Measurements from ENCODE around the gene CYTH1.

CYTH1 gene

DNA sequence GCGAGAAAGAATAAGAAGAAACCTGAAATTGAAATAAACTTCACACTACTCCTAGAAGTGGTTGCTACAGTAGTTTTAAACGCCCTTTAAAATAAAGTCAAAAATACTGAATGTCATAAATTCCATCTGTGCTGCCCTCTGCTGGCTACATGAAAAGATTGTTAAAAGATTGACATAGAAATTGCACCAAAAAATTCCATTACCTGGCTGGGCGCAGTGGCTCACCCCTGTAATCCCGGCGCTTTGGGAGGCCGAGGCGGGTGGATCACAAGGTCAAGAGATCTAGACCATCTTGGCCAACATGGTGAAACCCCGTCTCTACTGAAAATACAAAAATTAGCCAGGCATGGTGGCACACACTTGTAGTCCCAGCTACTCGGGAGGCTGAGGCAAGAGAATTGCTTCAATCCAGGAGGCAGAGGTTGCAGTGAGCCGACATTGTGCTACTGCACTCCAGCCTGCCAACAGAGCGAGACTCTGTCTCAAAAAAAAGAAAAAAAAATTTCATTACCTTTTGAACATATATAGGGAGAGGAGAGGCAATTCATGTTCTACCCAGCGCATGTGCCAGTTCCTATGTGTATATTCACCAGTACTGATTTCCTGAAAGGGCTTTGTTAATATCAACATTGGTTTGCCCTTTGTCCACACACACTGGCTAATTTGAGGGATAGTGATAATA lies 36.5 kb downstream of the CYTH1 start:
- ChIA-PET POLR2A (no interaction called here), CTCF (interaction anchor here (0.7 to 1.6 kb wide), 4 partner anchors 8 to 377 kb away, joined by 3 to 6 read pairs (median 4); no protein-coding TSS in a partner anchor)
- Histone ChIP-seq H3K4me3 (ENCODE audit: low read depth, low read length) (no peak overlapping the region), H3K27ac (ENCODE audit: extremely low read depth, low read depth, low read length) (no peak overlapping the region), H3K36me3 (ENCODE audit: control insufficient read depth in 2 of 2, insufficient read depth in 1 of 2, low read length in 2 of 2) (no peaks in the 10 kb centered on the region), H3K4me1 (ENCODE audit: control insufficient read depth, insufficient read depth, low read length) (peaks cover 7% of the 10 kb centered on the region), H3K9me3 (ENCODE audit: control insufficient read depth, insufficient read depth, low read depth, low read length) (no peaks in the 10 kb centered on the region)
- TF ChIP-seq ZNF600 (tag by site-specific recombination; IDR thresholded peaks at IDR 0.05): 0 out of 2 replicates have a peak, but pooled peaks have one; percentile 20
- no peak for TF ChIP-seq ZNF280D (tag by site-specific recombination; IDR thresholded peaks at IDR 0.05)
- peak; percentile 50 for TF ChIP-seq ZNF654 (tag by site-specific recombination; IDR thresholded peaks at IDR 0.05; ENCODE audit: low read depth)
- TF ChIP-seq ZNF610 (tag by site-specific recombination; IDR thresholded peaks at IDR 0.05; ENCODE audit: borderline replicate concordance): no peak
- no peak for TF ChIP-seq ZNF521 (tag by site-specific recombination; IDR thresholded peaks at IDR 0.05)
- TF ChIP-seq, protein P1, sequence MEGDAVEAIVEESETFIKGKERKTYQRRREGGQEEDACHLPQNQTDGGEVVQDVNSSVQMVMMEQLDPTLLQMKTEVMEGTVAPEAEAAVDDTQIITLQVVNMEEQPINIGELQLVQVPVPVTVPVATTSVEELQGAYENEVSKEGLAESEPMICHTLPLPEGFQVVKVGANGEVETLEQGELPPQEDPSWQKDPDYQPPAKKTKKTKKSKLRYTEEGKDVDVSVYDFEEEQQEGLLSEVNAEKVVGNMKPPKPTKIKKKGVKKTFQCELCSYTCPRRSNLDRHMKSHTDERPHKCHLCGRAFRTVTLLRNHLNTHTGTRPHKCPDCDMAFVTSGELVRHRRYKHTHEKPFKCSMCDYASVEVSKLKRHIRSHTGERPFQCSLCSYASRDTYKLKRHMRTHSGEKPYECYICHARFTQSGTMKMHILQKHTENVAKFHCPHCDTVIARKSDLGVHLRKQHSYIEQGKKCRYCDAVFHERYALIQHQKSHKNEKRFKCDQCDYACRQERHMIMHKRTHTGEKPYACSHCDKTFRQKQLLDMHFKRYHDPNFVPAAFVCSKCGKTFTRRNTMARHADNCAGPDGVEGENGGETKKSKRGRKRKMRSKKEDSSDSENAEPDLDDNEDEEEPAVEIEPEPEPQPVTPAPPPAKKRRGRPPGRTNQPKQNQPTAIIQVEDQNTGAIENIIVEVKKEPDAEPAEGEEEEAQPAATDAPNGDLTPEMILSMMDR (tag by site-specific recombination; IDR thresholded peaks at IDR 0.05): peak; percentile 37; the same call in 1 of the 2 replicates

- ChIA-PET CTCF (interaction anchor here (0.6 to 4.6 kb wide), 4 partner anchors 25 to 862 kb away, joined by 3 to 36 read pairs (median 4); no protein-coding TSS in a partner anchor), POLR2A (interaction anchor here (0.6 kb wide), 1 partner anchor 9 kb away, joined by 3 read pairs; no protein-coding TSS in a partner anchor)
- Histone ChIP-seq H3K4me3 (ENCODE audit: low read depth, low read length) (no peak overlapping the region), H3K4me1 (ENCODE audit: control insufficient read depth, insufficient read depth, low read length) (peaks cover 7% of the 10 kb centered on the region), H3K27ac (ENCODE audit: extremely low read depth, low read depth, low read length) (no peak overlapping the region), H3K9me3 (ENCODE audit: control insufficient read depth, insufficient read depth, low read depth, low read length) (no peaks in the 10 kb centered on the region), H3K36me3 (ENCODE audit: control insufficient read depth in 2 of 2, insufficient read depth in 1 of 2, low read length in 2 of 2) (no peaks in the 10 kb centered on the region)
- TF ChIP-seq ZNF510 (tag by site-specific recombination; IDR thresholded peaks at IDR 0.05; ENCODE audit: insufficient replicate concordance) (no peak), ZNF274 (IDR thresholded peaks at IDR 0.05; ENCODE audit: low read length) (no peak), ZNF274 (tag by site-specific recombination; IDR thresholded peaks at IDR 0.05; ENCODE audit: borderline replicate concordance) (no peak), SP3 (tag by site-specific recombination; IDR thresholded peaks at IDR 0.05) (no peak), ZNF335 (tag by site-specific recombination; conservative IDR thresholded peaks at IDR 0.05) (no peak), ZNF677 (tag by site-specific recombination; IDR thresholded peaks at IDR 0.05) (no peak)
Observed at GRCh38 chr17:78742901-78743300, 39.2 kb downstream of the CYTH1 start.

DNA sequence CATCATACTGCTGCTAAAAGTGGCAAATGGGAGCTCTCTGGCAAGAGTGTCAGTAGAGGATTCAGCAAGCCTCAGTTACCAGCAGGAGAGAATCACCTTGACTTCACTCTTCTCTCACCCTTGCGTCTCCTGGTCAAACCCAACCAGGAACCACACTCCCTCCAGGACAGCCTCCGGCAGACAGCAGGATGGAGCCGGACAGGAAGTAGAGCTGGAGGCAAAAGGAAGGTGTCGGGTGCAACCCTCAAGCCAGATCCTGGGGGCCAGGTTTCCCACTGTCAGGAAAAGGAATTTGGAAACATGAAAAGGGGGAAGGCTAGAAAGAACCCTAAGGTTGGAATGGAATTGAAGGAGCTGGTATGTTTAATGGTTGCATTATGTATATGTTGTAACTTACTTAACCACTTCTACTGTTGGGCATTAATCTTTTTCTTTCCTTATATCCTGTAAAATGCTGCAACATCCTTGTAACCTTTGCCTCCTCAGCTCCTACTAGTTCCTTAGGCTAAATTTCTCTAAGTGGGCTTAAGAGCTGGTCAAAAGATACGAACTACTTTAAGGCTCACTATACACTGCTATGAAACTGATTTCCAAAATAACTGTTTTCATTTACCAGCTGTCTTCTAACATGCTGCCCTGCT lies 40.3 kb downstream of the CYTH1 start:
- Histone ChIP-seq H3K4me3 (ENCODE audit: low read depth, low read length) (no peak overlapping the region), H3K36me3 (ENCODE audit: control insufficient read depth in 2 of 2, insufficient read depth in 1 of 2, low read length in 2 of 2) (no peaks in the 10 kb centered on the region), H3K9me3 (ENCODE audit: control insufficient read depth, insufficient read depth, low read depth, low read length) (no peaks in the 10 kb centered on the region), H3K4me1 (ENCODE audit: control insufficient read depth, insufficient read depth, low read length) (peaks cover 13% of the 10 kb centered on the region), H3K27ac (ENCODE audit: extremely low read depth, low read depth, low read length) (no peak overlapping the region)
- ChIA-PET CTCF (interaction anchor here (0.8 to 4.6 kb wide), 4 partner anchors 26 to 245 kb away, joined by 3 to 36 read pairs (median 4); no protein-coding TSS in a partner anchor), POLR2A (no interaction called here)
- TF ChIP-seq, protein P2, sequence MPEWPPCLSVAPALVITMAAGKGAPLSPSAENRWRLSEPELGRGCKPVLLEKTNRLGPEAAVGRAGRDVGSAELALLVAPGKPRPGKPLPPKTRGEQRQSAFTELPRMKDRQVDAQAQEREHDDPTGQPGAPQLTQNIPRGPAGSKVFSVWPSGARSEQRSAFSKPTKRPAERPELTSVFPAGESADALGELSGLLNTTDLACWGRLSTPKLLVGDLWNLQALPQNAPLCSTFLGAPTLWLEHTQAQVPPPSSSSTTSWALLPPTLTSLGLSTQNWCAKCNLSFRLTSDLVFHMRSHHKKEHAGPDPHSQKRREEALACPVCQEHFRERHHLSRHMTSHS (tag by site-specific recombination; IDR thresholded peaks at IDR 0.05): no peak
- TF ChIP-seq ZNF670 (tag by site-specific recombination; IDR thresholded peaks at IDR 0.05; ENCODE audit: low read depth) (no peak), ZNF19 (tag by site-specific recombination; IDR thresholded peaks at IDR 0.05; ENCODE audit: low read depth) (no peak), ZNF133 (tag by site-specific recombination; IDR thresholded peaks at IDR 0.05) (no peak), ZNF221 (tag by site-specific recombination; IDR thresholded peaks at IDR 0.05; ENCODE audit: borderline replicate concordance) (no peak), ZNF596 (tag by site-specific recombination; IDR thresholded peaks at IDR 0.05) (no peak), ZNF174 (tag by site-specific recombination; IDR thresholded peaks at IDR 0.05) (no peak)
- TF ChIP-seq, protein P3, sequence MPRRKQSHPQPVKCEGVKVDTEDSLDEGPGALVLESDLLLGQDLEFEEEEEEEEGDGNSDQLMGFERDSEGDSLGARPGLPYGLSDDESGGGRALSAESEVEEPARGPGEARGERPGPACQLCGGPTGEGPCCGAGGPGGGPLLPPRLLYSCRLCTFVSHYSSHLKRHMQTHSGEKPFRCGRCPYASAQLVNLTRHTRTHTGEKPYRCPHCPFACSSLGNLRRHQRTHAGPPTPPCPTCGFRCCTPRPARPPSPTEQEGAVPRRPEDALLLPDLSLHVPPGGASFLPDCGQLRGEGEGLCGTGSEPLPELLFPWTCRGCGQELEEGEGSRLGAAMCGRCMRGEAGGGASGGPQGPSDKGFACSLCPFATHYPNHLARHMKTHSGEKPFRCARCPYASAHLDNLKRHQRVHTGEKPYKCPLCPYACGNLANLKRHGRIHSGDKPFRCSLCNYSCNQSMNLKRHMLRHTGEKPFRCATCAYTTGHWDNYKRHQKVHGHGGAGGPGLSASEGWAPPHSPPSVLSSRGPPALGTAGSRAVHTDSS (tag by site-specific recombination; IDR thresholded peaks at IDR 0.05): no peak

All from HEK293 (cell line).